NCI-H2081 (cell line): ENCODE results near the gene RAB11FIP4.

ENCODE experiments used
- DNase-seq, 2 experiments: peaks; one replicate each; lab custom pipeline; 2025; lab: John Stamatoyannopoulos, UW

RAB11FIP4 gene

GRCh38 chr17:31549121-31549524 is 157.6 kb downstream of the RAB11FIP4 start:
- DNase-seq = no peak

GRCh38 chr17:31549525-31550388 is 158.3 kb downstream of the RAB11FIP4 start:
- DNase-seq = peak; percentile 74 to 84

GRCh38 chr17:31550389-31551056 is 159.0 kb downstream of the RAB11FIP4 start:
- DNase-seq = no peak

- DNase-seq = no peak
Observed at GRCh38 chr17:31552568-31552967, 161.1 kb downstream of the RAB11FIP4 start.

- no peak for DNase-seq
Observed at GRCh38 chr17:31553506-31553905, 162.0 kb downstream of the RAB11FIP4 start.

GRCh38 chr17:31554930-31555329 is 163.5 kb downstream of the RAB11FIP4 start:
- no peak for DNase-seq

GRCh38 chr17:31556969-31557645 is 165.6 kb downstream of the RAB11FIP4 start:
- no peak for DNase-seq

GRCh38 chr17:31558748-31559583 is 167.5 kb downstream of the RAB11FIP4 start:
- DNase-seq = peak; percentile 27 to 57

- no peak for DNase-seq
Observed at GRCh38 chr17:31559584-31560501, 168.4 kb downstream of the RAB11FIP4 start.

GRCh38 chr17:31560616-31561235 is 169.3 kb downstream of the RAB11FIP4 start:
- DNase-seq = no peak

GRCh38 chr17:31561469-31562375 is 170.2 kb downstream of the RAB11FIP4 start:
- DNase-seq = no peak

GRCh38 chr17:31562376-31562840 is 170.9 kb downstream of the RAB11FIP4 start:
- no peak for DNase-seq

GRCh38 chr17:31564291-31564690 is 172.8 kb downstream of the RAB11FIP4 start:
- no peak for DNase-seq

GRCh38 chr17:31564883-31565301 is 173.4 kb downstream of the RAB11FIP4 start:
- no peak for DNase-seq

GRCh38 chr17:31565652-31566051 is 174.2 kb downstream of the RAB11FIP4 start:
- DNase-seq = no peak

- DNase-seq = no peak
Observed at GRCh38 chr17:31566247-31566991, 174.9 kb downstream of the RAB11FIP4 start.

GRCh38 chr17:31566992-31567373 is 175.5 kb downstream of the RAB11FIP4 start:
- no peak for DNase-seq

- no peak for DNase-seq
Observed at GRCh38 chr17:31568121-31568520, 176.6 kb downstream of the RAB11FIP4 start.
